Measurements from ENCODE around the gene SRPK2. TPM values are rescaled to one million over a fixed set of nuclear protein-coding genes. Genes with fewer than 3 reads are reported as not detected.

Gene SRPK2
- total RNA-seq, 1 experiment from 2014 or later, result 59.8 TPM

- Histone ChIP-seq H3K9me3 (ENCODE audit: low read depth, low read length, poor library complexity, severe bottlenecking) (no peaks in the 10 kb centered on the region), H3K27ac (ENCODE audit: low read depth, low read length, poor library complexity, severe bottlenecking) (no peak overlapping the region), H3K27me3 (replicated peaks; ENCODE audit: insufficient read depth, low read depth, low read length, poor library complexity) (no peaks in the 10 kb centered on the region), H3K36me3 (ENCODE audit: insufficient read depth, low read length, poor library complexity, severe bottlenecking) (no peaks in the 10 kb centered on the region), H3K4me1 (ENCODE audit: insufficient read depth, low read length, poor library complexity, severe bottlenecking) (peaks cover 4% of the 10 kb centered on the region), H3K4me3 (ENCODE audit: low read depth, low read length, poor library complexity, severe bottlenecking) (no peak overlapping the region)
- CTCF ChIA-PET, result interaction anchor here (0.7 to 1.0 kb wide), 2 partner anchors 47 to 58 kb away, joined by 5 to 8 read pairs; no protein-coding TSS in a partner anchor
- POLR2A ChIA-PET (ENCODE audit: low non-redundant PET), result interaction anchor here (0.9 kb wide), 1 partner anchor 19 kb away, joined by 5 read pairs; no protein-coding TSS in a partner anchor
- DNase-seq (ENCODE audit: low spot score), result no peak
- TF ChIP-seq EZH2 (IDR thresholded peaks at IDR 0.05; ENCODE audit: borderline replicate concordance, low read depth, low read length, poor library complexity, severe bottlenecking), result no peak
- TF ChIP-seq CTCF (conservative IDR thresholded peaks at IDR 0.05; ENCODE audit: low read depth, low read length), result no peak
- intact Hi-C loops (cut with micrococcal nuclease; ENCODE audit: unreplicated experiment), result loop anchor here (5.0 kb wide), 1 partner anchor 84 kb away; no protein-coding TSS in a partner anchor
- BruUV-seq (replicated peaks), result no TSS peak
Observed at GRCh38 chr7:105403128-105403527, 14.4 kb upstream of the SRPK2 start.

GRCh38 chr7:105402221-105403095 lies 13.7 kb upstream of the SRPK2 start:
- H3K4me1 ChIP-seq (ENCODE audit: insufficient read depth, low read length, poor library complexity, severe bottlenecking), result peaks cover 4% of the 10 kb centered on the region
- intact Hi-C loops (cut with micrococcal nuclease; ENCODE audit: unreplicated experiment), result loop anchor here (5.0 kb wide), 1 partner anchor 85 kb away; no protein-coding TSS in a partner anchor
- no peaks in the 10 kb centered on the region for H3K36me3 ChIP-seq (ENCODE audit: insufficient read depth, low read length, poor library complexity, severe bottlenecking)
- no TSS peak for BruUV-seq (replicated peaks)
- DNase-seq (ENCODE audit: low spot score), result no peak
- H3K9me3 ChIP-seq (ENCODE audit: low read depth, low read length, poor library complexity, severe bottlenecking), result no peaks in the 10 kb centered on the region
- ChIA-PET POLR2A (ENCODE audit: low non-redundant PET) (no interaction called here), CTCF (interaction anchor here (0.5 to 1.0 kb wide), 4 partner anchors 48 to 83 kb away, joined by 4 to 8 read pairs (median 6); no protein-coding TSS in a partner anchor)
- no peak overlapping the region for H3K4me3 ChIP-seq (ENCODE audit: low read depth, low read length, poor library complexity, severe bottlenecking)
- no peak overlapping the region for H3K27ac ChIP-seq (ENCODE audit: low read depth, low read length, poor library complexity, severe bottlenecking)
- TF ChIP-seq EZH2 (IDR thresholded peaks at IDR 0.05; ENCODE audit: borderline replicate concordance, low read depth, low read length, poor library complexity, severe bottlenecking), result no peak
- no peaks in the 10 kb centered on the region for H3K27me3 ChIP-seq (replicated peaks; ENCODE audit: insufficient read depth, low read depth, low read length, poor library complexity)

GRCh38 chr7:105399043-105399725 lies 10.5 kb upstream of the SRPK2 start:
- peaks cover 4% of the 10 kb centered on the region for H3K4me1 ChIP-seq (ENCODE audit: insufficient read depth, low read length, poor library complexity, severe bottlenecking)
- intact Hi-C loops (cut with micrococcal nuclease; ENCODE audit: unreplicated experiment), result no loop called here
- H3K36me3 ChIP-seq (ENCODE audit: insufficient read depth, low read length, poor library complexity, severe bottlenecking), result no peaks in the 10 kb centered on the region
- CTCF ChIA-PET, result interaction anchor here (0.7 kb wide), 1 partner anchor 209 kb away, joined by 9 read pairs; no protein-coding TSS in a partner anchor
- H3K27me3 ChIP-seq (replicated peaks; ENCODE audit: insufficient read depth, low read depth, low read length, poor library complexity), result no peaks in the 10 kb centered on the region
- peak; percentile 55 for DNase-seq (ENCODE audit: low spot score)
- H3K9me3 ChIP-seq (ENCODE audit: low read depth, low read length, poor library complexity, severe bottlenecking), result no peaks in the 10 kb centered on the region
- BruUV-seq (replicated peaks), result no TSS peak
- H3K27ac ChIP-seq (ENCODE audit: low read depth, low read length, poor library complexity, severe bottlenecking), result no peak overlapping the region
- POLR2A ChIA-PET (ENCODE audit: low non-redundant PET), result no interaction called here
- no peak overlapping the region for H3K4me3 ChIP-seq (ENCODE audit: low read depth, low read length, poor library complexity, severe bottlenecking)
- no peak for TF ChIP-seq EZH2 (IDR thresholded peaks at IDR 0.05; ENCODE audit: borderline replicate concordance, low read depth, low read length, poor library complexity, severe bottlenecking)
- peak; percentile 58 for TF ChIP-seq CTCF (conservative IDR thresholded peaks at IDR 0.05; ENCODE audit: low read depth, low read length)
